Osteocyte (in vitro differentiated cells): ENCODE measurements around the gene SAMMSON. TPM values are rescaled to one million over a fixed set of nuclear protein-coding genes. Genes with fewer than 3 reads are reported as not detected.

Experiments
- DNase-seq: peaks from one replicate; pipeline ENCODE4 v3.0.0; 2021; ENCODE audit warnings: mixed read lengths; ENCODE audit not compliant: unreplicated experiment; ENCODE audit errors: extremely low spot score
- H3K27ac Mint-ChIP-seq: one replicate; pipeline ENCODE4 v1.8.0; 2021; ENCODE audit warnings: mild to moderate bottlenecking, mixed read lengths; ENCODE audit not compliant: unreplicated experiment
- H3K27me3 Mint-ChIP-seq: one replicate; pipeline ENCODE4 v1.8.0; 2021; ENCODE audit warnings: mixed read lengths; ENCODE audit not compliant: unreplicated experiment
- H3K36me3 Mint-ChIP-seq: one replicate; pipeline ENCODE4 v1.8.0; 2021; ENCODE audit warnings: mixed read lengths; ENCODE audit not compliant: unreplicated experiment
- H3K4me1 Mint-ChIP-seq: one replicate; pipeline ENCODE4 v1.8.0; 2021; ENCODE audit warnings: mixed read lengths; ENCODE audit not compliant: unreplicated experiment
- H3K4me3 Mint-ChIP-seq: one replicate; pipeline ENCODE4 v1.8.0; 2021; ENCODE audit warnings: mild to moderate bottlenecking, moderate library complexity, mixed read lengths; ENCODE audit not compliant: unreplicated experiment
- H3K9me3 Mint-ChIP-seq: one replicate; pipeline ENCODE4 v1.8.0; 2021; ENCODE audit warnings: mixed read lengths; ENCODE audit not compliant: unreplicated experiment
- total RNA-seq: library from RNA; stranded (reverse); gene quantifications from 2 replicates; pipeline ENCODE4 v1.2.1, GENCODE V29; 2021
- TF ChIP-seq, protein P1 (sequence below): fragments of 200-600 bp; sonication (generic); IDR thresholded peaks from 2 replicates; pipeline ENCODE4 v1.5.0; 2021; ENCODE audit warnings: antibody characterized with exemption, mild to moderate bottlenecking, moderate library complexity

The SAMMSON gene
- total RNA-seq, 1 donor from 2014 or later = not detected

DNA sequence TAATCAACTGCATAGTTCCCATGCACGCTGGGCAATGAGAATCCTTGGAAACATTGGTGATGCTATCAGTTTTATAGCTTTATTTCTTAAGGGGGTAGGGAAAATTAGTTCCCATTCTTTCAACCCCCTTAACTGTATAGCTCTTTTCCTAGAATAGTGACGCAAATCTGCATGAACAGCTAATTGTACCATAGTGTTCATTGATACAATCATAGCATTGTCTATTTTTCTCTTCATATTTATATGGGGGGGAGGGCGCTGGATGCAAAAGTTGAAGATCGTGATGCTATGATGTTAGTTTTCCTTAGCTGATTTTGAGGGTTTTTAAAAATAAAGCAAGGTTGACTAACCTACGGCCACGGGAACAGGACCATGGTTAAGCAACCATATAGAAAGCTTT lies 32.4 kb upstream of the SAMMSON start:
- TF ChIP-seq, protein P1, sequence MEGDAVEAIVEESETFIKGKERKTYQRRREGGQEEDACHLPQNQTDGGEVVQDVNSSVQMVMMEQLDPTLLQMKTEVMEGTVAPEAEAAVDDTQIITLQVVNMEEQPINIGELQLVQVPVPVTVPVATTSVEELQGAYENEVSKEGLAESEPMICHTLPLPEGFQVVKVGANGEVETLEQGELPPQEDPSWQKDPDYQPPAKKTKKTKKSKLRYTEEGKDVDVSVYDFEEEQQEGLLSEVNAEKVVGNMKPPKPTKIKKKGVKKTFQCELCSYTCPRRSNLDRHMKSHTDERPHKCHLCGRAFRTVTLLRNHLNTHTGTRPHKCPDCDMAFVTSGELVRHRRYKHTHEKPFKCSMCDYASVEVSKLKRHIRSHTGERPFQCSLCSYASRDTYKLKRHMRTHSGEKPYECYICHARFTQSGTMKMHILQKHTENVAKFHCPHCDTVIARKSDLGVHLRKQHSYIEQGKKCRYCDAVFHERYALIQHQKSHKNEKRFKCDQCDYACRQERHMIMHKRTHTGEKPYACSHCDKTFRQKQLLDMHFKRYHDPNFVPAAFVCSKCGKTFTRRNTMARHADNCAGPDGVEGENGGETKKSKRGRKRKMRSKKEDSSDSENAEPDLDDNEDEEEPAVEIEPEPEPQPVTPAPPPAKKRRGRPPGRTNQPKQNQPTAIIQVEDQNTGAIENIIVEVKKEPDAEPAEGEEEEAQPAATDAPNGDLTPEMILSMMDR = no peak
- H3K4me1 Mint-ChIP-seq = no peaks in the 10 kb centered on the region
- H3K27ac Mint-ChIP-seq = no peak overlapping the region
- H3K9me3 Mint-ChIP-seq = no peaks in the 10 kb centered on the region
- H3K4me3 Mint-ChIP-seq = no peak overlapping the region
- no peaks in the 10 kb centered on the region for H3K27me3 Mint-ChIP-seq
- H3K36me3 Mint-ChIP-seq = peaks cover 4% of the 10 kb centered on the region
- no peak for DNase-seq

DNA sequence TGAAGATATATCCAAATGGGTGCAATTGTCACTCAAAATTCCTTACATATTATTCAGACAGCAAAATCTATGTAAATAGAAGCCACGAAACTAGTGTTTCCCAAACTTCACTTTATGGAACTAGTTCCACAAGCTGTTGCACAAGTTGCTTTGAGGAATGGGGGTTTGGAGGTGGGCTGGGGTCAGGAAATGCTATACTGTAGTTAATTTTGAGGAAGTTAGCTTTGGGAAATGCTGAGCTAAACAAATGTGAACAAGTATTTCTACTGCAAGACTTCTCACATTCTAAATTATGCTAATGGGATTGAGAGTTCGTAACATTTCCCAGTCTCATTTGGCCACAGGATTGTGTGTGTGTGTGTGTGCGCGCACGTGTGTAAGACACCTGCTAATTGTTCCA lies 28.7 kb upstream of the SAMMSON start:
- Mint-ChIP-seq H3K9me3 (no peaks in the 10 kb centered on the region), H3K36me3 (no peaks in the 10 kb centered on the region), H3K27me3 (peaks cover 5% of the 10 kb centered on the region), H3K4me3 (no peak overlapping the region), H3K27ac (no peak overlapping the region), H3K4me1 (no peaks in the 10 kb centered on the region)
- no peak for DNase-seq
- TF ChIP-seq, protein P1 = no peak

DNA sequence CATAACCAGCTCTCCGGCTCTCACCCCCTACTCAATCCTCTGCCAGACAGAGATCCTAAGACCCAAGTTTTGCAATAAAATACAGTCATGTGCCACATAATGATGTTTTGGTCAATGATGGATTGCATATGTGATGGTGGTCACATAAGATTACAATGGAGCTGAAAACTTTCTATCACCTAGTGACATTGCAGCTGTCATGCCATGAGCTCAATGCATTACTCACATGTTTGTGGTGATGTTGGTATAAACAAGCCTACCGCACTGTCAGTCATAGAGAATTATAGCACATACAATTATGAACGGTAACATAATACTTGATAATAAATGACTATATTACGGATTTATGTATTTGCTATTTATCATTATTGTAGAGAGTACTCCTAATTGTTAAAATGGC lies 26.9 kb upstream of the SAMMSON start:
- DNase-seq = no peak
- H3K9me3 Mint-ChIP-seq = peaks cover 6% of the 10 kb centered on the region
- H3K27ac Mint-ChIP-seq = no peak overlapping the region
- H3K27me3 Mint-ChIP-seq = peaks cover 5% of the 10 kb centered on the region
- H3K4me3 Mint-ChIP-seq = no peak overlapping the region
- no peaks in the 10 kb centered on the region for H3K4me1 Mint-ChIP-seq
- TF ChIP-seq, protein P1 = no peak
- H3K36me3 Mint-ChIP-seq = no peaks in the 10 kb centered on the region

DNA sequence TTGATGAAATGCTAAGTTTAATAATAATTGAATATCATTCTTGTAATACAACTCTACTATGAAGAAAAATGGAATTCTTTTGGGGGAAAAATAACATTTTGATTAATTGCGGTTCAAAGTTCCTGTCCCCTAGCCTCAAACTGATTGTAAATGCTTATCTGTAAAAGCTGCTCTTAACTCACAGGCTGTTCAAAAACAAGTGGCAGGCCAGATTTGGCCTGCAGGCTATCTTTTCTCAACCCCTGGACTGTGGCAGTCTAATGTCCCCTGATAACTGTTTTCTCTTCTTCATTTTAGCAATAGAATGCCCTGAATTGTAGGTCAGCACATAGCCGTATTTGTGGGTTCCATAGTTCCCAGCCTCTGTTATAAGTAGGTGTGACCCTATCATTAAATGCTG lies 23.5 kb upstream of the SAMMSON start:
- Mint-ChIP-seq H3K9me3 (peaks cover 13% of the 10 kb centered on the region), H3K27ac (no peak overlapping the region), H3K27me3 (peaks cover 5% of the 10 kb centered on the region), H3K4me1 (no peaks in the 10 kb centered on the region), H3K36me3 (no peaks in the 10 kb centered on the region), H3K4me3 (no peak overlapping the region)
- TF ChIP-seq, protein P1 = no peak
- no peak for DNase-seq

DNA sequence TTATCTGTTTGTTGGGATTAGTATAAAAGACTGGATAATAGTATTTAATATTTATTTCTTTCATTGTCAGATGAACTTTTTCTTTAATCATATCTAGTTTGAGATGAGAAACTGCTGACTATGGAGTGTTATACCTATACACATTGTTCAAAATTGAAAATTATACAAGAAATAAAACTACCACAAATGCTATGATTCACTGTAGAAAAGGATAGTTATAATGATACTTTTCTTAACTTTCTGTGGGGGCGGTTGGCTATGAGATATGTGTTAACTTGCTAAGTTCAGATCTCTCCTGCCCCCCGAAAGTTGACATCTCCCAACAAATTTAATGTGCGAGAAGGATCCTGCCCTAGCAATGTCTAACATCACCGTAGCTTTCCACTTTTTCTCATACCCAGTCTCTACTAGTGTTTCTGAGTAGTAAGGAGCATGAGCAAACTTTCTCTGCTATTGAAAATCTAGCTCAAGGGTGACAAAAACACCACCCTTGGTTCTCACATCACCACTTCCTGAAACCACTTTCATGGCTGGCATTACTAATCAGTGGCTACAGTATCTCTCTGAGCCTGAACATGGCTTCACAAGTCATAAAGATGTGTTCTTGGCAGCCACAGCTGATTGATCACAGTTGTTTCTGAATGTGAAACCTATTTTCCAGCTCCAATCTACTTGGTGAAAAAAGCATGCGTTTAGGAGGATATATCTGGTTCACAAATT lies 15.8 kb upstream of the SAMMSON start:
- Mint-ChIP-seq H3K9me3 (no peaks in the 10 kb centered on the region), H3K4me3 (no peak overlapping the region), H3K27ac (no peak overlapping the region), H3K36me3 (no peaks in the 10 kb centered on the region), H3K4me1 (no peaks in the 10 kb centered on the region), H3K27me3 (peaks cover 26% of the 10 kb centered on the region)
- TF ChIP-seq, protein P1 = no peak
- no peak for DNase-seq
